Iris pigment epithelial cell (primary cell): Measurements from ENCODE around the gene SLC7A14.

Experiments used
- DNase-seq: peaks from one replicate; pipeline ENCODE4 v3.0.0-alpha.2; 2011; ENCODE audit warnings: low read depth

The SLC7A14 gene

DNA sequence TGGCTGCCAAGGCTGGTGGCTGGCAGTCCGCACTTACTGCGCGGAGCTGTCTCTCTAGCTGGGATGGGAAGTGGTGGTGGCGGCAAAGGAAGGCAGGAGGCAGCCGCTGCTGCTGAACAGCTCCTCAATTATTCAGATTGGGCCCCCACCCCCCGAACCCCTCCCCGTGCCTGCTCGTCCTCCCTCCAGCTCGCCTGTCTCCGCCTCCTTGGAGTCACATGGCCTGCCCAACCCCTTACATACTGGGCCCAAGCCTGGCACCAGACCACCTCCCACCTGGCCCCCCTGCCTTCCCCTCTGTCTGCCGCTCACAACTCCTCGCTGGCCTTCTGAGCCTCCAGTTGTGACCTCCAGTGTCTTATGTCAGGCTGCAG lies at the start of gene SLC7A14:
TSS of gene SLC7A14 (minus strand) at position 139 of the 374 bp plus-strand sequence. CDS start 59,139 bp downstream, outside the sequence.
- peak; percentile 8 for DNase-seq

DNA sequence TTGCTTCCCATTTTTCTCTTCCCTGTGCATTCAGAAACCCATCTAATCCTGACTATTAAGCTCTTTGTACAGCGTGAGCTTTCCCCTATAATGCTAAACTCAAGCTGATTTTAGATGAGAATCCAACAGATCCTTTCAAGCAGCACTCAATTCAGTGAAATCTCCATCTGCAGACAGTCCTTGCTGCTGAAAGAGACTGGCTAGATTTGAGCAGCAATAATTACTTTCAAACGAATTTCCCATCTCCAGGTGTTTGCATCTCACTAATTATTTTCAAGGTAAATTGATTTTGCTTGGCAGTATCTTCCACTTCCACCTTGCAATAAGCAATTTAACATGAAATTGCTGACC lies 49.5 kb upstream of the SLC7A14 start:
- no peak for DNase-seq

DNA sequence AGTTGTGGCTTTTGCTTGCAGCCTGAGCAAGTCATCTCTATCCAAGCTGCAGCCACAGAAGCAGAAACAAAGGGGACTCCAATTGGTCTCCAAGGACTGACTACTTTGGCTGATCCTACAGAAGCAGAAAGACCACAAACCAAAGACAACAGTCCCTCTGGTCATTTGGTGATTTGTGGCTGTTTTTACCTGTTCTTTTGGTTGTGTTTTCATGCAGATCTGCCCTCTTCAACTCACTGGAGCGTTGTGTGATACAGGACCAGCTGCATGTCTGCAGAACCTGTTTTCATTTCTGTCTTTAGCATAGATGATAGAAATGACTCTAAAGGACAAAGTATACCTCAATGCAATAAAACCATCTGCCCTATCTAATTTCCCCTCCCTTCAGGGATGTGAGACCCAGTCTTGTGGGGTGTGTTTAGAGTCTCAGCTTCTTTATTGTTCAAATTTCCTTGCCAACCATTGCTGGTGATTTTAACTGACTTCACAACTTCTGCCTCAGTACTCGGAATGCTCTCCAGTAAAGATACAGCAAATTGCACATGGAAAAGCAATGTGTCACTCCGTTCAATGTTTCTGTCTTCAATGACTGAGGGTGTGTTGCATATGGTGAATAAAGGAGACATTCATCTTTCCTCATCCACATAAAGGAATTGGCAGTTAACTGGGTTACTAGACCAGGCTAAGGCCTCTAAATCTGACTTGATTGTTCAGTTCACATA lies 48.9 kb upstream of the SLC7A14 start:
- DNase-seq = no peak

DNA sequence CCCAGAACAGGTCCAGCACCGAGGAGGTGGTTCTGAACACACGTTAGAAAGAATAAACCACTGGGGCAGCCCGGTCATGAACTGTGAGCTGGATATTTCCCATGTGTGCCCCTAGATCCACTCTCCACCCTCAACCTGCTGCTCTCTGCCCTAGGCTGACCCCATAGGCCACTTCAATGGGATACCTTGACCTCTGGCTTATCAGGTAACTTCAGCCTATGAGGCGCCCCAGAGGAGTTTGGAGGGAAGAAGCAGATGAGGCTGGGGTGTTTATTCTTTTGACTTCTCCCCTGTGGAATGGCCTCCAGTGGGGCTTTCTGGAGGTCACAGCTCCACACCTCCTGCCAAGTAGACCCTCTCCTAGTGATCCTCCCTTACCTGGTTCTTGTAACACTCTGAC lies 47.7 kb upstream of the SLC7A14 start:
- DNase-seq = no peak

DNA sequence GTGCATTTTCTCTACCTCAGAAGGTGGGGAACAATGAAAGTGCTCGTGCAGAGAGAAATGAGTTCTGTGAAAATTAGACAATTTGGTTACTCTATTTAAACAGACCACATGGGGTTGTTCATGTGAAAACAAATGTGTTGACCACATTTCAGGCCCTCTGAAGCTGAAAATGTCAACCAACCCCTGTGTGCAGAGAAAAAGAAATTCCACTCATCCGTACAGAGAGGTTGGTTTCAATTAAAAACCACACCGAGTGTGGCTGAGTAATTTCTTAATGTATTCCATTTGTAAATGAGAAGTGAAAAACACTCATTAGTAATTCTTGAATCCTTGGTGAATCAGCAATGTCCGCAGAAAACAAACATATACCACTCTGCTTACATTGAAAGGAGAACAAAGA lies 46.9 kb upstream of the SLC7A14 start:
- no peak for DNase-seq

DNA sequence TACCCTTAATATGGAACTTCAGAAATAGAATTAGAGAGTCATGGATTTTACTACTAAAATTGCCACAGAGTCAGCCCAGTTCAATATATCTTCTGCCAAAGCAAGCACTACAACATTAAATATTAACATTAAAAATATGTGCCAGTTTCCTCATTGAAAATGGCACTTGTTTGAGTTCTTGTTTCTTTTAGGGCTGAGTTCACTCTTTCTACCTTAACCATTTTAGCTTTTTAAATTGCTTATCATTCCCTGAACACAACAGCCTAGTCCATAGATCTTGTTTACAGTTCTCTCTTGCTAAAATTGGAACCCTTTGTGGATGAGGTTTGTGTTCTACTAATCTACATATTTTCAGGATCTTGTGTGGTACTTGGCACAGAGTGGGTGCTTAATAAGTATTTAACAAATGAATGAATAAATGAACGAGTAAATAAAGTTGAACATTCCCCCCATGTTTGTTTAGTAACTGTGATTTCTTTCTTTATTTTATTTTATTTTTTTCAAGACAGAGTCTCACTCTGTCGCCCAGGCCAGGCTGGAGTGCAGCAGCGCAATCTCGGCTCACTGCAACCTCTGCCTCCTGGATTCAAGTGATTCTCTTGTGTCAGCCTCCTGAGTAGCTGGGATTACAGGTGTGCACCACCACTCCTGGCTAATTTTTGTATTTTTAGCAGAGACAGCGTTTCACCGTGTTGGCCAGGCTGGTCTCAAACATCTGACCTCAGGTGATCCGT lies 46.0 kb upstream of the SLC7A14 start:
- no peak for DNase-seq

DNA sequence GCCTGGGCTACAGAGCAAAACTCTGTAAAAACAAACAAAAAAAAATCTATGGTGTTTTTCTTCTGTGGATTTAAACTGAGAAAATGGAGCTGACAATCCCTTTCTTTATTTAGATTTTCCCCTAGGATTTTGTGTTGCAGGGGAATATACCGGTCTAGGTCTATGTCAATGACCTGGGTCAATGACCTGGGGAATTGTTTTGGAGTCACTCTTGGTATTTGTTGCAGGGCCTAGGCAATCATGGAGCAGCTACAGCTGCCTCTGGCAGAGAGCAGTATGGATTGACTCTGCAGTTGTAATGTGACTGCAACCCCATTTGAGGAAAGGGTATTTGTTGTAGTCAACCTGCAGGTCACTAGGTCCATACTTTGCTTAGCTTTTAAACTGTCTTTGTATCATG lies 37.6 kb upstream of the SLC7A14 start:
- DNase-seq = no peak

DNA sequence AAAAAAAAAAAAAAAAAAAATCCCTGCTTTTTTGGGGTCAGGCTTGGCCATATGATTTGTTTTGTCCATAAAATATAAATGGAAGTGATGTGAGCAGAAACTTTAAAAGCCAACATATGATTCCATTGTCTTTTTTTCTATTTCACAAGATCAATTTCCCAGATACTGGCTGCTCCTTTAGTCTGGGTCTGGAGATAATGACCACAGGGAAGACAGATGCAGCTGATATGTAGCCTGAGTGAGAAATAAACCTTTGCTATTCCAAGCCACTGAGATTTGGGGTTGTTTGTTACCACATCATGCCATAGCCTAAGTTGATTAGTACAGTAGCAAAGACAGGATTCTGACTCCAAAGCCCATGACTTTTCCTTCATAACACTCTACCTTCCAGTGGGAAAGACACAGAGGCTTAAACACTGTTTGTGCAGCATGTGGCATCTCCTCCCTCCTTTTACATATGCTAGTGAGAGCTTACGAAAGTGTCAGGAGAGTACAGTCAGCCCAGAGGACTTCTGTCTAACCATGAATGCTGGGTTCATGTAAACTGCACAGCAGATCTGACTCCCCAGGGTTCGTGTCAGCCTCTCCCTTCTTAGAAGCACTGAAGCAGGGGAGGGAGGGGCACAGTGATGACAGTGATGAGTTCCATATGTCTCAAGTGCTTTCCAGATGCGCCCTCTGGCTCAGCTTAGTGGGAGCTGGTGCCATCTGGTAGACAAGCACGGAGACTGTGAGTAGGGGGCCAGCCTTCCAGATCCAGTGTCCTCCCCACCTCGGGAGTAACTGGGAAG lies 36.7 kb upstream of the SLC7A14 start:
- DNase-seq = peak; percentile 65

DNA sequence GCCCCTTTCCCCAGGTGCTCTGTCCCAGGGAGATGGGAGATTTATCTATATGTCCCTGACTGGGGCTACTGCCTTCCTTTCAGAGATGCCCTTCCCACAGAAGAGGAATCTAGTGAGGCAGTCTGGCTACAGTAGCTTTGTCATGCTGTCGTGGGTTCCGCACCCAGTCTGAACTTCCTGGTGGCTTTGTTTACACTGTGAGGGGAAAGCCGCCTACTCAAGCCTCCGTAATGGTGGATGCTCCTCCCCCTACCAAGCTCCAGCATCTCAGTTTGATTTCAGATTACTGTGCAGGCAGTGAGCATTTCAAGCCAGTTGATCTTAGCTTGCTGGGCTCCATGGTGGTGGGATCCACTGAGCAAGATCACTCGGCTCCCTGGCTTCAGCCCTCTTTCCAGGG lies 35.4 kb upstream of the SLC7A14 start:
- peak; percentile 8 for DNase-seq

DNA sequence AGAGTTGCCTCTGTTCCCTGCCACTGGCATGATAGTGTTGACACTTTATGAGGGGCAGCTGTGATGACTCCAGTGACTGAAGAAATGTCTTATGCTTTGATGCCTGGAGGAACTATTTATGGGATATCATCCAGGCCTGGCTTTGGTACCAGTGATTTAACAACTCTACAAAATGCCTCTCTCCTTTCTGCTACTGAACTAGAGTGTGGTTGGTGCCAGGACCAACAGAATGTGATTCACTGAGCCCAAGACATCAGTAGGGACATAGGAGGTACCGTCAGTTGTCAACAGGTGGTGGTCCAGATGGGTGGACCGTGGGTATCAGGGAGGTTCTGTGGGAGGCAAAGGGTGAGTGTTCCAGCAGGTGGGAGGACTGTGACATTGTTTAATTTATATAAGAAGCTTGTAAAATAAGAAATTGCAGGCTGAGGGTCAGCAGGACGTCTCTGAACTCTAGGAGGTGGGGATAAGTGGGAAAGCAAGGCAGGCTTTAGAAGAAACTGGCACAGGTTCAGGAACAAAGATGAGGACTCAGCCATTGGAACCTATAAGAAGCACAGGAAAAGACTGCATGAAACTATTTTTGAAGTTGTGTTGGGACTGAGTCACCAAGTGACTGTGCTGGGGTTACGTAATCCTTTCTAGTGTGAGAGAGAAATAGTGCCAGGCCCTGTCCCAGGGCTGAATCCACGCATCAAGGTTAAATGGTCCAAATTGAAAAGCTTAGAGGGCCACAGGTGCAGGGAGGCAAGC lies 28.5 kb upstream of the SLC7A14 start:
- DNase-seq = peak; percentile 90

DNA sequence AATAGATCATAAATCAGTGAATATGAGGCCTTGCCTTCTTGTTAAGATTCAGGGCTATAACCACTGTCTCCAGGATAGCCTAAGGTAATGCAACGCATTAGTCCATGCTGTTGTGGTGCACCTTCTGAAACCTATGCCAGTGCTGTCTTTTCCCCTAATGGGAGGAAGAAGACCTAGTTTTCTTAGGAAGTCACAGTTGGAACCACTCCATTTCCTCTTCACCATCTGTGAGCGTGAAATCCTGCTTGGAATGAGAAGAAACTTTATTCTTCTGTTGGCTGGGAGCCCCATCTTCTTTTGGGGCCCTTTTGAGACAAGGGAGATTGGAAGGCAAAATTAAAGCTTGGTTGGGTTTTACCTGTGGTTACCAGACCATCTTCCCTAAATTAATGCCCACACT lies 25.9 kb upstream of the SLC7A14 start:
- no peak for DNase-seq

DNA sequence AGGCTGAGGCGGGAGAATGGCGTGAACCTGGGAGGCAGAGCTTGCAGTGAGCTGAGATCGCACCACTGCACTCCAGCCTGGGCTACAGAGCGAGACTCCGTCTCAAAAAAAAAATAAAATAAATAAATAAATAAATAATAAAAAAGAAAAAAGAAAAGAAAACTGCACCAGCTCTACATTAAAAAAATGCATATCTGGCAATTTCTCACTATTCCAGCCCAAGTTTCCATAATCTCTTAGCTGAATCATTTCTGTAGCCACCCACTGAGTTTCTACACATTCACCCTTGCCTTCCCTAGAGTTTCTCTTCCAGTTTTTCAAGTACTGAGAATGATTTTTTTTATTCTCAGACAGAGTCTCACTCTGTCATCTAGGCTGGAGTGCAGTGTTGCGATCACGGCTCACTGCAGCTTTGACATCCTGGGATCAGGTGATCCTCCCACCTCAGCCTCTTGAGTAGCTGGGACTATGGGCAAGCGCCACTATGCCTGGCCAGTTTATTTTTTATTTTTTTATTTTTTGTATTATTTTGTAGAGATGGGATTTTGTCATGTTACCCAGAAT lies 24.5 kb upstream of the SLC7A14 start:
- no peak for DNase-seq

DNA sequence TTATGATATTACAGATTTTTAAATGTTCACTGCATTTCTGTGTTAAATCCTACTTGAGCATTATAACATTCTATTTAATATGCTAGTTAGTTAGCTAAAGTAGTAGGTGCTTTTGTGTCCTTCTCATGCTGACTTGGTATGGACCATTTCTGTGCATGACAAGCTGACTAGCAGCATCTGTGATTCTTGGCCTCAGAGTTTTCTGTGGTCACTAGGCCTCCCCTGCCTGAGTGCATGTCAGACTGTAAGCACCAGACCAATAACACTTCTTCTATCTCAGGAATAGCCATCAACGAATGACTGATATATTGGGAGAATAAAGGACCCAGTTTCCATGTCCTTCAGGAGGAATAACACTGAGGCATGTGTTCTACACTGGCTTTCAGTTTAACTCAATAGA lies 22.6 kb upstream of the SLC7A14 start:
- DNase-seq = no peak

DNA sequence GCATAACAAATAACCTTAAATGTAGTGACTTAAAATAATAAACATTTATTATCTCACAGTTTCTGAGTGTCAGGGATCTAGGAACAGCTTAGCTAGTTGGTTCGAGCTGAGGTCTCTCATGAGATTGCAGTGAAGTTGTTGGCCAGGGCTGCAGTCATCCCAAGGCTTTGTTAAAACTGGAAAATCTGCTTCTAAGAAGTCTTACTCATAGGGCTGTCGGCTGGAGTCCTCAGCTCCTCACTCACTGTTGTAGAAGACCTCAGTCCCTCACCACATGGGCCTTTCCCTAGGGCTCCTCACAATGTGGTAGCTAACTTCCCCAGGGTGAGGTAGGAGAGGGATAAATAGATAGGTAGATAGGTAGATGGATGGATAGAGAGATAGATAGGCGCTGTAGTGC lies 20.8 kb upstream of the SLC7A14 start:
- no peak for DNase-seq

DNA sequence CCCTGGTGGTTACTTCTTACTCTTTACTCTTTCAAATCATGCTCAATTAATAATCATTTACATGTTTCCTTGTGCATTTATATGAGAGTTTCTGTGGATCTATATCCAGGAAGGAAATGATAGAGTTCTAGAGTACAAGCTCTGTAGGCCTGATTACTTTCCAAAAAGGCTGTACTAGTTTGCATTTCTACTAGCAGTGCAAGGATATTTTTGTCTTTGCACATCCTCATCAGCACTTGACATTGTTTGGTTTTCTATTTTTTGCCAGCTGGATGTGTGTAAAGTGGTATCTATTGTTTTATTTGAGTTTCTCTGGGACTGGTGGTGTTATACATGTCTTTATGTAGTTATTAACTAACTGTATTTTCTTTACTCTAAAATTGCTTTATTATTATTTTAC lies 19.6 kb upstream of the SLC7A14 start:
- DNase-seq = no peak

DNA sequence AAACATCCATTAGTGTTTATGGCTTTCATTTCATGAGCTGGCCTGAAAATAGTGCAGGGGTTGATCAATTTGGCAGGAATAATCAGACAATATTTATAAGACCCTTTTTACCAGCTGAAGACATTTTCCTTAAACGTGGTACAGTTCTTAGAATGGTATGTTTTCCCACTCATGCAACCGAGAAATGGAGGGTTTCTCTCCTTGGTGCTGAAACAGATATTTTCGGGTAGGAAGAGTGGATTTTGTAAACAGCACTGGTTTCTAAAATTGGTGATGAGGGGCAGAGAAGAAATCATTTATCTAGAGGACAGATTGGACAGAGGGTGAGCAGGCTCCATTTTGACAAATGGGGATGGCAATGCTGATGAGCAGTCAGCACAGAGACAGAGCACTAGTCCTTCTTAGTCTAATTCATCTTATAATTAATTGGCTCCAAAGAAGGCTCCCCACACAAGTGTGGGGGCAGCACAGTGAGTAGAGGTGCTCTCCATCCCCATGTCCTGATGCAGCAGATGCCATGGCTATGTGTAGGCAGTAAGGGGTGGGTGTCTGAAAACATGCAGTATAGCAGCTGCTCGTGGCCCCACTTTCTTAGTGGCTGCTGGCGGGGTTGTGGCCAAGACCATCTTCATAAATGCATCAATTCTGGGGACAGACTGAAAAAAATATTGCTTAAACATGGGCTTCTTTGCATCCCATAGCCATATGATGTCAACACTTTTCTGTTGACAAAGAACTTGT lies 18.1 kb upstream of the SLC7A14 start:
- peak; percentile 18 for DNase-seq

DNA sequence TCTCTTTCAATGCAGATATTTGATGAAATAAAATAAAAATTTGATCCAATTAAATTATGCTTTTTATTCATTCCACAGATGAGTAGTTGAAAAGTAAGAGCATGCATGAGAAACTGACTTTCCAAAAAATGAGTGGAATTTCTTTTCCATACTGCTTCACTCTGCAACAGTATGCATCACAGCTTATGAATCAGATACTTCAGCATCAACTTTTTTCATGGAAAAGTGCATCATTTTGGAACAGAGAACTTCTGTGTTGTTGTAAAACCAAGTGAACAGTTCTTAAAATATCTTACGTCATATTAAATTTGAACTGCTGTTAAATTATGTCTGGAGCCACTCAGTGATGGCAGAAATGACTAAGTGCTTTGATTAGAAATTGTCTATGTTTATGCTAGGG lies 16.7 kb upstream of the SLC7A14 start:
- DNase-seq = no peak

DNA sequence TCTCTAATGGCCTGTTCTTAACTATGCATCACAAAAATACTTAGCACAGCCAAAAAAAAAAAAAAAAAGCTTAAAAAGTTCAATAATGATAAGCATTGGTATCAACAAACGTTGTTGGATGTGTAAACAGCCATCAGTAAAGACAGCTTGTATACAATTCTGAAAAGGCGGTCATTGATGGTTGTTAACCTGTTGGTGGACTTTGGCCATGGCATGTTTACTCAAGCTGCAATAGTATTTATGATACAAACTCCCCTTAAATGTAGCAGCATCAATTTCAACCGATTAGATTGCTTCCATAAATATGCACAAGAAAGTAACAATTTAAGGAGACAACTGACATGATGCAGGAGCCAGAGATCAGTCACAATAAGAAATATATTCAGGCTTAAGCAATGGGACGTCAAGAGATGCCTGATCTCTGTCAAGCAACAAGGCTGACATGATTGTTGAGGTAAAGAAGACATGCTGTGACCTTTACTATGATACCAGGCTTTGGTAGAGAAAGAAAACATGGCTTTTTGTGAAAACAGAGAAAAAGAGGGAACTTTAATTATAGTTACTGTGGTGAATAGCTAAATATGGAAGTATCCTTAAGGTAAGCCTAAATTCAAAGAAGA lies 14.2 kb upstream of the SLC7A14 start:
- DNase-seq = no peak

DNA sequence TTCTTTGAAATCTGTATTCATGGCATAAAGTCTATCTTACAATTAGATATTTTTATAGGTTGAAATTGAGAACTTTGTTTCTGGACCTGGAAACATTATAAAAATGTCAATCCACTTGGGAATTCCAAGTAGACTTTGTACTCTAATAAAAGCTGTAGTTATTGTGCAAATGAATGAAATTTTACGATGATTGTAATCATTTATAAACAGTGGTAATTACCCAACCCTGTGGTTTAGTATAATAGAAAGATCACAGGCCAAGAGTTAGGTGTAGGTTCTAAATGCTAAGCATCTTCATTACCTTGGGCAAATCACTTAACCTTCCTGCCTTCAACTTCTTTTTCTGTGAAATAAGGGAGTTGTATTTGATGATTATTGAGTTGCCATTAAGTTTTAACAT lies 13.2 kb upstream of the SLC7A14 start:
- no peak for DNase-seq

DNA sequence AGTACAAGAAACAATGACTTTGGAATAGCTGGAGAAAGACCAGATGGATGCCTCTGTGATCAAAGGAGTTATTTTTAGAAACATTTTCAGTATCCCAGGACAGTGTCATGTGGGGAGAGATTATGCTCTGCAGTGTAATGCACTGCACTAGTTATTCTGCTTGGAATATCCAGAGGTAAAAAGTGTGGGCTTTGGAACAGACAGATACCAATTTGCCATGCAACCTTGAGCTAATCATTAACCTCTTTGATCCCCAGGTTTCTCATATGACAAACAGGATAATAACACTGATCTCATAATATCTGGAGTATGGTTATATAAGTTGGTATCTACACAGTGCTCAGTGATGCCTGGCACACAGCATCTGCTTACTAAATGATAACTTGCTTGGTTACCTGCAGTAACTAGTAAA lies 12.2 kb upstream of the SLC7A14 start:
- DNase-seq = no peak

DNA sequence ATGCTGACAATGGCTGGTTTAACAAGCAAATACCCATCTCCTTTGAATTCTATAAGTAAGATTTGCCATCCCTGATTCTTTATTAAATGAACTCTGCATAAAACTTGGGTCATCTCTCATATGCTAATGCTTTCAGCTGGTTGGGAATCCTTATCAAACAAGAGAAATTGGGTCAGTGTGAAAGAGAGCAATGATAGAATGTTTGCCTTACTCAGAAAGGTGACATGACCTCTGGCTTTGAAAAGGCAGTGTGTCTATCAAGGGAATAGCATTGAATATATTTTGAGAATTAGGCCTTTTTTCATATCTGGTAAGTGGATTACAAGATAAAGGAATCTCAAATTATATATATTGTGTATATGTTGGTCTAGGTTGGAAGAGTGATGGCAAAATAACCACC lies 8.7 kb upstream of the SLC7A14 start:
- DNase-seq = no peak
